SK-N-SH (cell line): ENCODE measurements around the gene IRF1.

Experiments used
- CHD2 ChIP-seq: fragments of 150-350 bp; IDR thresholded peaks from 2 replicates; pipeline ENCODE4 v1.6.1; 2018; ENCODE audit warnings: low read length; ENCODE audit not compliant: partially characterized antibody
- EP300 ChIP-seq, 2 experiments: IDR thresholded peaks; 2 replicates each; pipeline versions ENCODE4 v1.4.0 to v1.6.1; 2012; ENCODE audit warnings: borderline replicate concordance in 1 of 2, low read depth in 1 of 2, low read length in 1 of 2
- FOXJ3 ChIP-seq: sonication (generic); formaldehyde crosslinking; IDR thresholded peaks from 2 replicates; pipeline ENCODE4 v1.5.1; 2020; ENCODE audit warnings: mild to moderate bottlenecking, missing genetic modification reagents
- FOXM1 ChIP-seq: IDR thresholded peaks from 2 replicates; pipeline ENCODE4 v1.4.0; 2012; ENCODE audit warnings: low read depth, mild to moderate bottlenecking
- JUND ChIP-seq: IDR thresholded peaks from 2 replicates; pipeline ENCODE4 v1.4.0; 2012
- NRF1 ChIP-seq: IDR thresholded peaks from 2 replicates; pipeline ENCODE4 v1.6.1; 2012; ENCODE audit warnings: low read depth, mild to moderate bottlenecking, low read length
- PBX3 ChIP-seq: IDR thresholded peaks from 2 replicates; pipeline ENCODE4; 2012
- POLR2AphosphoS5 ChIP-seq: IDR thresholded peaks from 2 replicates; pipeline ENCODE4 v1.6.1; 2012; ENCODE audit warnings: low read depth, low read length
- RCOR1 ChIP-seq: fragments of 150-350 bp; IDR thresholded peaks from 2 replicates; pipeline ENCODE4 v1.6.1; 2017; ENCODE audit warnings: antibody characterized with exemption, low read length
- REST ChIP-seq: IDR thresholded peaks from 2 replicates; pipeline ENCODE4 v1.6.1; 2012; ENCODE audit warnings: mild to moderate bottlenecking, low read depth, low read length, moderate library complexity
- SMC3 ChIP-seq: IDR thresholded peaks from 2 replicates; pipeline ENCODE4 v1.6.1; 2012; ENCODE audit warnings: low read depth, low read length, improper control_type of control experiment
- TCF12 ChIP-seq: IDR thresholded peaks from 2 replicates; pipeline ENCODE4 v1.4.0; 2012
- TF ChIP-seq, protein P1 (sequence below): fragments of 200-600 bp; sonication (generic); IDR thresholded peaks from 2 replicates; pipeline ENCODE4 v1.6.1; 2017; ENCODE audit warnings: antibody characterized with exemption, mild to moderate bottlenecking, moderate library complexity
- TF ChIP-seq, protein P2 (sequence below): fragments of 150-350 bp; IDR thresholded peaks from 2 replicates; pipeline ENCODE4 v1.6.1; 2017; ENCODE audit warnings: antibody characterized with exemption, low read length, low read depth, borderline replicate concordance

DNA sequence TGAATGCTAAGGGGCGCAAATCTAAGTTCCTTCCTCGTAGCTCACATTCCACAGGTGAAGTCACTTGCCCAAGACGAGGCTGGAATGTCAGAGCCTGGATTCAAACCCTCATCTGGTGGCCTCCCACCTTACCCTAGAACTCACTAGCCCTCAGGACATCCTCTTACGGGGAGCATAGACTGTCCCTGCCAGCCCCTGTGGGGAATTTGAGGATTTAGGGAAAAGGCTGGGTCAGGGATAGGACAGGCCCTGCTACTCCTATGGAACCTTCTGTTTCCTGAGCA, 45.0 kb downstream of the IRF1 start:
- TF ChIP-seq, protein P1, sequence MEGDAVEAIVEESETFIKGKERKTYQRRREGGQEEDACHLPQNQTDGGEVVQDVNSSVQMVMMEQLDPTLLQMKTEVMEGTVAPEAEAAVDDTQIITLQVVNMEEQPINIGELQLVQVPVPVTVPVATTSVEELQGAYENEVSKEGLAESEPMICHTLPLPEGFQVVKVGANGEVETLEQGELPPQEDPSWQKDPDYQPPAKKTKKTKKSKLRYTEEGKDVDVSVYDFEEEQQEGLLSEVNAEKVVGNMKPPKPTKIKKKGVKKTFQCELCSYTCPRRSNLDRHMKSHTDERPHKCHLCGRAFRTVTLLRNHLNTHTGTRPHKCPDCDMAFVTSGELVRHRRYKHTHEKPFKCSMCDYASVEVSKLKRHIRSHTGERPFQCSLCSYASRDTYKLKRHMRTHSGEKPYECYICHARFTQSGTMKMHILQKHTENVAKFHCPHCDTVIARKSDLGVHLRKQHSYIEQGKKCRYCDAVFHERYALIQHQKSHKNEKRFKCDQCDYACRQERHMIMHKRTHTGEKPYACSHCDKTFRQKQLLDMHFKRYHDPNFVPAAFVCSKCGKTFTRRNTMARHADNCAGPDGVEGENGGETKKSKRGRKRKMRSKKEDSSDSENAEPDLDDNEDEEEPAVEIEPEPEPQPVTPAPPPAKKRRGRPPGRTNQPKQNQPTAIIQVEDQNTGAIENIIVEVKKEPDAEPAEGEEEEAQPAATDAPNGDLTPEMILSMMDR, result no peak
- TF ChIP-seq POLR2AphosphoS5 (no peak), NRF1 (no peak), FOXJ3 (CRISPR knock-in tag) (no peak), PBX3 (no peak), SMC3 (no peak), RCOR1 (no peak), EP300 (IDR thresholded peaks at IDR 0.05; ENCODE audit: borderline replicate concordance in 1 of 2, low read depth in 1 of 2, low read length in 1 of 2) (no peak), REST (no peak), TCF12 (no peak), JUND (no peak), FOXM1 (no peak), CHD2 (no peak)
- TF ChIP-seq, protein P2, sequence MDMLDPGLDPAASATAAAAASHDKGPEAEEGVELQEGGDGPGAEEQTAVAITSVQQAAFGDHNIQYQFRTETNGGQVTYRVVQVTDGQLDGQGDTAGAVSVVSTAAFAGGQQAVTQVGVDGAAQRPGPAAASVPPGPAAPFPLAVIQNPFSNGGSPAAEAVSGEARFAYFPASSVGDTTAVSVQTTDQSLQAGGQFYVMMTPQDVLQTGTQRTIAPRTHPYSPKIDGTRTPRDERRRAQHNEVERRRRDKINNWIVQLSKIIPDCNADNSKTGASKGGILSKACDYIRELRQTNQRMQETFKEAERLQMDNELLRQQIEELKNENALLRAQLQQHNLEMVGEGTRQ, result no peak
